Measurements from ENCODE around the gene SPSB4.

Gene SPSB4

GRCh38 chr3:141076797-141077571 is 25.8 kb downstream of the SPSB4 start:
- no peak for DNase-seq

- no peak for DNase-seq
These were observed 26.5 kb downstream of the SPSB4 start for GRCh38 chr3:141077631-141078030.

- DNase-seq = no peak
These were observed 27.1 kb downstream of the SPSB4 start for GRCh38 chr3:141078200-141078599.

GRCh38 chr3:141080431-141080830 is 29.3 kb downstream of the SPSB4 start:
- DNase-seq = no peak

GRCh38 chr3:141081141-141081795 is 30.1 kb downstream of the SPSB4 start:
- DNase-seq = no peak

- no peak for DNase-seq
These were observed 30.9 kb downstream of the SPSB4 start for GRCh38 chr3:141082064-141082463.

- DNase-seq = no peak
These were observed 32.1 kb downstream of the SPSB4 start for GRCh38 chr3:141083226-141083625.

- no peak for DNase-seq
These were observed 32.9 kb downstream of the SPSB4 start for GRCh38 chr3:141083836-141084649.

- no peak for DNase-seq
These were observed 34.4 kb downstream of the SPSB4 start for GRCh38 chr3:141085343-141086070.

- DNase-seq = no peak
These were observed 35.0 kb downstream of the SPSB4 start for GRCh38 chr3:141086188-141086587.

- no peak for DNase-seq
These were observed 36.1 kb downstream of the SPSB4 start for GRCh38 chr3:141087076-141087777.

GRCh38 chr3:141087778-141088130 is 36.6 kb downstream of the SPSB4 start:
- DNase-seq = no peak

GRCh38 chr3:141089339-141090152 is 38.4 kb downstream of the SPSB4 start:
- DNase-seq = no peak

GRCh38 chr3:141091426-141091825 is 40.3 kb downstream of the SPSB4 start:
- no peak for DNase-seq

GRCh38 chr3:141092663-141093062 is 41.5 kb downstream of the SPSB4 start:
- no peak for DNase-seq

- no peak for DNase-seq
These were observed 42.2 kb downstream of the SPSB4 start for GRCh38 chr3:141093397-141093796.

- DNase-seq = no peak
These were observed 43.0 kb downstream of the SPSB4 start for GRCh38 chr3:141093971-141094684.

- no peak for DNase-seq
These were observed 43.8 kb downstream of the SPSB4 start for GRCh38 chr3:141094790-141095545.

- no peak for DNase-seq
These were observed 44.4 kb downstream of the SPSB4 start for GRCh38 chr3:141095546-141095937.

GRCh38 chr3:141096164-141096563 is 45.0 kb downstream of the SPSB4 start:
- no peak for DNase-seq
